GM12873 (cell line): Measurements from ENCODE around the gene GALNT18.

ENCODE experiments used
- CTCF ChIP-seq: IDR thresholded peaks from 2 replicates; pipeline ENCODE4 v1.5.1; 2012; ENCODE audit warnings: low read depth, mild to moderate bottlenecking, moderate library complexity, low read length, control low read depth; ENCODE audit not compliant: insufficient read depth; ENCODE audit errors: missing control alignments

Gene GALNT18

DNA sequence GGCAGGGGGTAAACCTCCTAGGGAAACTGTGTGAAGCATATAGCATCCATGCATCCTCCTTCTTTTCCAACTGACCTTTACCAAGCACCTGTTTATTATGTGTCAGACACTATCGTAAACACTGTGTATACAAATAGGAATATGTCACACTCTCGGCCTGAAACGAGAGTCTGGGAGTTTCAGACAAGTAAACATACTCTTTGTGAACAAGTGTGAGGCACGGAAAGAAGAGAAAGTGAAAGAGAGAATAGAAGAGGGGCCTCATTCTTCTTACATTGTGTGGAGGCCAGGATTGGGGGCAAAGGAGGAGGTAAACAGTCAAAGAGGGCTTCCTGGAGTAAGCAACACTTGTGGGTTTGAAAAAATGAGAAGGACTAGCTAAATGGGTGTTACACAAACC, 285.1 kb downstream of the GALNT18 start:
- no peak for TF ChIP-seq CTCF

- no peak for TF ChIP-seq CTCF
Measured at GRCh38 chr11:11335043-11335442, 286.8 kb downstream of the GALNT18 start.

DNA sequence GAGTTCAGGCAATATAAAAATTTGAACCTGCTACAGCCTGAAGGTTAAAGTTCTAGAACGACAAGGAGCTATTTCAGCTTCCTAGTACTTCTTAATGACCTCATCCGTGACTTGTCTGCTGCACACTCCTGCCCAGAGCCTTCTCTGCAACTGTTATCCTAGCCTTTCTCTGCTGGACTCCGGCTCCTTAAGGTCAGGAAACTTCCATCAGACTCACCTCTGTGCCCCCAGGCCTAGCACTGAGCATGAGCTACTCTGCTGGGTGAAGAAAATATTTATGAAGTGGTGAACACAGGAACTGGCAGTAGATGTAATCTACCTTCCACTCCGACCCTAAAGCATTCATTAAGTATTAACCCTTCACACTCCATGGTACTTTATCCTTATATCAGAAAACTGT, 287.2 kb downstream of the GALNT18 start:
- TF ChIP-seq CTCF: no peak

GRCh38 chr11:11332141-11332710, 289.6 kb downstream of the GALNT18 start:
- TF ChIP-seq CTCF: no peak

- TF ChIP-seq CTCF: no peak
Measured at GRCh38 chr11:11329062-11329806, 292.6 kb downstream of the GALNT18 start.

DNA sequence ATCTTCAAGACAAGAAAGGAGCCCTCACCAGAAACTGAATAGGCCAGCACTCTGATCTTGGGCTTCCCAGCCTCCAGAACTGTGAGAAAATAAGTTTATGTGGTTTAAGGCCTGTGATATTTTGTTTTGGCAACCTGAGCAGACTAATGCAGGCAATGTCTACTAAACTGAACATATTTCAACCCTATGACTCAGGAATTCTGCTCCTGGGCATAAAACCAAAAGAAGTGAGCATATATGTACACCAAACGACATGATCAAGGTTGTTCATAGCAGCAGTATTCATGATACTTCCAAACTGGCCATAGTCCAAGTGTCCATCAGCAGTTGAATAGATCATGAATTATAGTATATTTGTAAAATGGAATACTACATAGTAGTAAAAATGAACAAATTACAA, 297.7 kb downstream of the GALNT18 start:
- no peak for TF ChIP-seq CTCF

- TF ChIP-seq CTCF: no peak
Measured at GRCh38 chr11:11322101-11322500, 299.7 kb downstream of the GALNT18 start.
